HT1080 (cell line): Measurements from ENCODE around the gene CAB39. TPM values are rescaled to one million over a fixed set of nuclear protein-coding genes. Genes with fewer than 3 reads are reported as not detected.

Experiments used
- DNase-seq: peaks from one replicate; pipeline ENCODE4 v3.0.0-alpha.2; 2015; ENCODE audit warnings: low read depth
- small RNA-seq: library from RNA; depleted of rRNA; stranded (forward); fragments of <200 nt; gene quantifications from one replicate; pipeline ENCODE3, GENCODE V24; 2014
- total RNA-seq: library from RNA; depleted of rRNA; stranded (reverse); fragments of >200 nt; shearing (Covaris generic); gene quantifications from 2 replicates; pipeline ENCODE4 v1.2.3, GENCODE V29; 2014; rRNA removed

CAB39 gene
- total RNA-seq, 1 experiment from 2014 or later, result 49.1 TPM

DNA sequence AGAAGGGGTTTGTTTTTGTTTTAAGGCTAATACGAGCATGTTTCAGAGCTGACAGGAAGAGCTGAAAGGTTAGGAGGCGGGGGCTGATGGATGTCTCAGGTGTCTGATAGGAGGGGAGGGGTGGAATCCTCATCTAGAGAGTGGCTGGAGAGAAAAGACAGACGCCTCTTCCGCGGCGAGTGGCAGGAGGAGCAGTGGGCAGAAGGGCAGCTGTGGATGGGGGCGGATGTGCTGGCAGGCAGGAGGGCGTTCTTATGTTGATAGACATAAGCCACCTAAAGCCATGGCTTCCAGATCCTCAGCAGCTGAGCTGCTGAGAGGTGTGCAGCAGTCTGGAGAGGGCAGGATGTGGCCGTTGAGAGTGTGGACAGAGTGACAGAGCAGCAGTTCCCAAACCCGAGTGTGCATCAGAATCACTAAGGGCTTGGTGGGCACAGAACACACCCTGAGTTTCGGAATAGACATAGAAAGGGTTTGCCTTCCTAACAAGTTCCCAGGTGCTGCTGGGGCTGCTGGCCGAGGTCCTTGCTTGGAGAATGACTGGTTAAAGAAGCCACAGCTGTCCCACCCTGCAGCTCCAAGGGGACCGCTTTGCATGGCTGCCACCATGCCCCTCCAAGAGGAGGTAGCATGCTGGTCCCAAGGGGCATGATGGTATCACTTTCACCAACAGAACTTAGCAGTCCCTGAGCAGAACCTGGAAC is 149.1 kb downstream of the CAB39 start:
- DNase-seq, result peak; percentile 11

DNA sequence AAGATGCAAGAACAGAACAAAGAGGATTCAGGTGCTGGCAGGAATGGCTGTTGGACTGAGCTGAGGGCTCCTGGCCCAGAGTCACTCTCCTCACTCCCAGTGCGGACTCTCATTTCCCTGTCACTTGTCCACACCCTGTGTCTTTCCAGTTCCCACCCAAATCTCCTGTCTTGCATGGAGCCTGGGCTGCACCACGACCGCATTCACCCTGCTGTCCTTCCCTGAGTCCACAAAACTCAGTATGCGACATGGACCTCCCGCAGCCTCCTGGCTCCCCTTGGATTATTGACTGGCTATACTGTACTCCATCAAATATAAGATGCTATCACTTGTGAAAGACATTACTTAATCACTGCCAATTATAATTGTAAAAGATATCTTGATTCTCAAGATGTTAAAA is 149.7 kb downstream of the CAB39 start:
- DNase-seq, result no peak

DNA sequence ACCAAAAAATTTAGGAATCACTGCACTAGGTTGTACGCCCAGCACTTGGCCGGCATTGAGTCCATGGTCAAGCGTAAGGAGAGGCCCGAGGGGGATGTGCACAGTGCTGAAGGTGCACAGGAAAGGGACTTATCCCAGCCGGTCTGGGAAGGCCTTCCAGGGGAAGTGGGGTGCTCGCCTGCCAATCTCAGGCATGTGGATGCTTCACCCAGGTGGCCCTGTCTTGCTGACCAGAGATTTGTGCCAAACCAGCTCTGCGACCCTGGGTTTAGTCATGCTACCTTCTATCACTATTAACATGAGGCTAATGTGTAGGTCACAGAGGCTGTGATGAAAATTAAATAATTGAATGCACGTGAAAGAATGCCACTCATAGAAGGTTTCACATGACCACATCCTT is 150.4 kb downstream of the CAB39 start:
- no peak for DNase-seq

DNA sequence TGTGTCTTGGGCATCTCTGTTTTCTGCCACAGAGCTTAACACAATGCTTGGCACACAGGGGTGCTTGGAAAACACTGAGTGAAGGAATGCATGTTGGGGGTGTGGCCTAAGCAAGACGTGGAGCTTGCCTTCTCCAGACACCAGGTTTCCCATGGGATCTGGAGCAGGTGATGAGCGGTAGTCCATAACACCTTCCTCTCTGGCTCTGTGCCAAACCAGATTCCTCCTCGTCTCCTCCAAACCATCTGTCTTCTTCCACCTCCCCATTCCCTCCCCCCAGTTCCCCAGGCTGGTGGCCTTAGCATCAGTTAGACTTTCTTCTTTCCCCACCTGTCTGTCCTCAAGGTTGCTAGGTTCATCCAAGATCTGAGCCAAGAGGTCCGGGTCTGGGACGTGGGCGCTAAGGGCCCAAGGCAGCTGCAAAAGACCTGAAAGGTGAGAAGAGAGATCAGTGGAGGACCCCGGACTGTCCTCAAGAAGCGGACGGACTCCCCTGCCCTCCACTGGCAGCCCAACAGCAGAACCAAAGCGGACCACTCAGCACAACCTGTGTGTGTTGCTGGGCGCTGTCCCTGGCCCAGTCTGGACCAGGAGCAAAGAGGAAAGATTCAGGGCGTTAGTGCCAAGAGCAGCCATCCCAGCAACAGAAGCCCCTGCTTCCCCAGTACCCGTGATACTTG is 150.9 kb downstream of the CAB39 start:
- DNase-seq, result no peak

DNA sequence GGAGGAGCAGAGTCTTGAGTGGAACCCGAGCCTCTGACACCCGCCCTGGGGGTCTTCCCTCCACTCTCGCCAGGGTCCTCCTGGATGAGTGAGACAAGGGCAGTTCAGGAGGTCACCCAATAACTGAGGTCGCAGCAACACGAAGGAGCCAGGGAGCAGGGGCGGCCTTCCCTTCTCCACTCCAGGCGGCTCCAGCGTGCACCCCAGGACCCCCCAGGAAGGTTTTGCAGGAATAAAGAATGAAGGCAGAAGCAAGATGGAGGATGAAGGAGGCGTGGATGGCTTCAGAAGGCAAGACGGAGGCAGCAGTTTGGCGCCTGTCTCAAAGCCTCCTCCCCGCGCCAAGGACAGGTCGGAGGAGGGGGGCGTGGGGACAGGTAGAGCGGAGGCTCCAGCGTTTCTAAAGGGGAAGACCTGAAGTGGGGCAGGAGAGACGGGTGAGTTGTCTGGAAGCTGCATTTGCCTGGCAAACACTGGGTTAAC is 151.5 kb downstream of the CAB39 start:
- DNase-seq, result no peak

DNA sequence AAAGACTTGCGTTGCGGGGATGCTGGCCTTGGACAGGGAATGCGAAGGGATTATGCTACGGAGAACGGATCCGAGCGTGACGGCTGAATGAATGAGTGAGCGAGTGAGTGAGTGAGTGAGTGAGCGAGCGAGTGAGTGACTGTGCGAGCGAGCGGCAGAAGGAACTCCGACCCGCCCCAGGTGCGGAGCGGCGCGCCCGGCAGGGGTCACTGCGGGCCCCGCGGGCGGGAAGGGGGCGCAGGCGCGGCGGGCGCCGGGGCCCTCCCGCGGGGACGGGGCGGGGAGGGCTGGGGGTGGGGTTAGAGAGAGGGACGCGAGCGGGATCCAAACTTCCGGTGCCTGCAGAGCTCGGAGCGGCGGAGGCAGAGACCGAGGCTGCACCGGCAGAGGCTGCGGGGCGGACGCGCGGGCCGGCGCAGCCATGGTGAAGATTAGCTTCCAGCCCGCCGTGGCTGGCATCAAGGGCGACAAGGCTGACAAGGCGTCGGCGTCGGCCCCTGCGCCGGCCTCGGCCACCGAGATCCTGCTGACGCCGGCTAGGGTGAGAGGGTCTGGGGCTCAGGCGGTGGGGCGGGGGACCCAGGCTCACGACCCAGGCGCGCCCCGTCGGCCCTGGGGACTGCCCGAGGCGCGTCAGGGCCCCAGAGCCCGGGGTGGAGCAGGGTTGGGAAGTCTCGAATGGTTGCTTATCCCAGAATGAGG is 152.1 kb downstream of the CAB39 start, which contains the start of gene ITM2C:
ITM2C (plus strand) TSS at position 338 of the 702 bp plus-strand sequence; CDS start at position 422, 84 bp downstream.
- peak; percentile 35 for DNase-seq

DNA sequence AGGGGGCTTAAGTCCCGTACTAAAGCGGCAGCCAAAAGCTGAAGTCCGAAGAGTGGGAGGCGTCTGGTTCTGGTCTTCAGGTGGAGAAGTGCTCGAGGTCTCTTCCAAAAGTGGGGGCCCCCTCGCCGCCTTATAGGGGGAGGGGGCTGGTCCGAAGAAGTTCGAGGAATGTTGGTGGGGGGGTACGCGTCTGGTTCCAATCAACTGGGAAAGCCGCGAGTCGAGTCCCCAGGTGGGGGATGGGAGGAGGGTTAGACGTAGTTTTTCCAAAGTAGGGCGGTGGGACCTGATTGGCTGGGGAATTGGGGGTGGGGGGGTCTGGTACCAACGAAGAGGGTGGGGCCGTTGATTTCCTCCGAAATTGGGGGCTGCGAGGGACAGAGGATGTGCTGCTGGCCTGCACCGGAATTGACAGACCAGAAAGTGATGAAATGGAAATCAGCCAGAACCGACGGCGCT is 152.7 kb downstream of the CAB39 start:
- DNase-seq, result no peak

DNA sequence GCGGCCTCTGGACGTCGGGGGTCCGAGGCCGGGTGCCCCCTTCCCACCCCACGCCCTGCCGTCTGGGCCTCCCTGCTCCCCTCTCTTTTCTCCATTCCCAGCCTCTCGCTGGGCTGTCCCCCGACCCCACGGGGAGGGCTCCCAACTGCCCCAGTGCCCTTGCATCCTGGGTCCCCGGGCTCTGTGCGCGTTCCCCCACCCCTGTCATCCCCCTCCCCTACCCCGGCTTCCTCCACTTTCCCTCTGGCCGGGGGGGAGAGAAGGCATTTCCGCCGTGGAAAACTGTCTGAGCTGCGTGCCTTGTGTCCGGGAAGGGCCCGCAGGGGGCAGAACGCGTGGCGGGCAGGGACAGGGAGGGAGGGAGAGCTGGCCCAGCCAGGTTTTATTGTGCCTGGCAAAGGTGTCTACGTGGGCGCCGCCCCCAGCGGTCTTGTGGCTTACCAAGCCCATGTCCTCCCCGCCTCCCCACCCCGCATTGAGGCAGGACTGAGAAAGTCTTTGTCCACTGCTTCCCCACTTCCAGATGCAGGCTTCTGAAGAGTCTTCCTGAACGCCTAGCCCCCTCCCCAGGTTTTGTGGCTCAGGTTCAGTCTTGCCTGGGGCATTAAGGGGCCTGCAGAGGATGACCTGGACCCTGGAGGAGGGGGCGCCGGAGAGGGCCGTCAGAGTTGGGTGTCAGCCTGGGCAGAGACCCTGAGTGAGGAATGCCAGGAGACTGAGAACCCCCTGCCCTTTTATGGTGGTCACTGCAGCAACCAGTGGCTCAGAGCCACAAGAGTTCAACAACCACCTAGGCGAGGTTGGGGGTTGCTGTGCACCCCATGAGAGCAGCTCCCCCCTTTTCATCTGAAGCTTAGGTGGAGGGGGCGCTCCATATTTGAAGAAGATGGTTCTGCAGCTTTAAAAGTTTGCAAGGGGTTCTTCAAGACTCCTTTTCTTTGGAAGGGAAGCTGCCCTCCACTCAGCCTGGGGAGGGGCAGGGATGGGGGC is 153.4 kb downstream of the CAB39 start:
- no peak for DNase-seq

DNA sequence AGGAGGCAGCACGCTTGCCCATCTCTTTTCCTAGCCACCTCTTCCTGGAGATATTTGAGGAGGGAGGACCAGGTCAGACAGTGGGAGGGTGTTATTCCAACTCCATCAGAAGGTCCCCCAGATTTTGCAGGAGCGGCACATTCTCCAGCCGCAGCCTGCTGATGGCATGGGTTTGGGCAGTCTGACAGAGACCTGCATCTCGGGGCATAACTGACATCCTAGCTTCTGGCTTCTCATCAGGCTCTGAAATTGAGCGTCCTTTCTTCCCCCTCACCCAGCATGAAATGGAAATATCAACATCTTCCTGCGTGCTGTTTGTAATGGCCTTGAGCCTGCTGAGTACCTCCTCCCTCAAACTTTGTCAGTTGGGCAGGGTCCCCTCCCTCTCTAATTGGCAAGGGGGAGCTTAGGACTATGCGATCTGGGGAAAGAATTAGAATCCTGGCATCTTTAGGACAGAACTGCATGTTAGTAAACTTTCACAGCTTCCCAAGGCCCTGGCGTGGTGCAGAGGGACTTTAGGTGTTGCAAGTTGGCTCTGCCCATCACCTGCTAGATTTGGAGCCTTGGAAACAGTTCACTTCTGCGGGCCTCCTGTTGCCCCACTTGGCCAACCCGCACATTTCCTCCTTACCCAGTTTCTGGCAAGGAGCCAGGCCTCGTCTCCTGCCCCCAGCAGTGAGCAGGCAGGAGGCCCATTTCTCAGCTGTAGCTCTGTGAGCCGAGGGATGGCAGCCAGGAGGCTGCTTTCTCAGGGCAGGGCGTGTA is 154.3 kb downstream of the CAB39 start:
- DNase-seq, result peak; percentile 38

DNA sequence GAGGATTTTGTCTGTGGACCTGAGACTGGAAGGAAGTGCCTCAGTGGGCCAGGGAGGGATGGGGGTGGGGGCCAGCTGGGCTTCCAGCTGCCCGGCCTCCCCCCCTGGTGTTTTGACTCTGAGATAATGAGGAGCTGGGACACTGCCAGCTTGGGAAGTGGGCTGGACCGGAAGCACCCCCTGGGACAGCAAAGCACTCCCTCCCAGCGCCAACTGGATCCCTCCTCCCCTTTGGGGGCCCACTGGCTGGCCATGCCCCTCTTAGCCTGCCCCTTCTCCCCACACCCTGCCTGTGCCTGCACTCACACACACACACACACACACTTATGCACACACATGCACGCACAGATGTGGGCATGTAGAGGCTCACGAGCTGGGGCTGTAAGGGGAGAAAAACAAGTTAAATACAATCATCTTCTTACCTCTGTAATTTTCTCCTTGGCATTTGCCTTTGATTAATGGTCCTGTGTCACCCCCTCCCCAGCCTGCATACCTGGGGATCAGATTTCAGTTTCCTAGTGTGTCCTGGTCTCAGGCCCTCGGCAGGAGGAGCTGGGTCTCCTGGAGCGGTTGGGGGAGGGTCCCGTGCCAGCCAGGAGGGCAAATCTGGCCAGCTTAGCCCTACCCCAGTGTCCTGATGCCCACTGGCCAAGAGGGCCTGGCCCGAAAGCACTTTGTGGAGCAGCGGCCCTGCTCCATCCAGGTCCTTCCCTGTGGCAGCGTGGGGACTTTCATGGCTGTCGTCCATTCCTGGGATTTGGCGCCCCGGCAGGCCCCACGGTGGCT is 155.7 kb downstream of the CAB39 start:
- DNase-seq, result no peak

DNA sequence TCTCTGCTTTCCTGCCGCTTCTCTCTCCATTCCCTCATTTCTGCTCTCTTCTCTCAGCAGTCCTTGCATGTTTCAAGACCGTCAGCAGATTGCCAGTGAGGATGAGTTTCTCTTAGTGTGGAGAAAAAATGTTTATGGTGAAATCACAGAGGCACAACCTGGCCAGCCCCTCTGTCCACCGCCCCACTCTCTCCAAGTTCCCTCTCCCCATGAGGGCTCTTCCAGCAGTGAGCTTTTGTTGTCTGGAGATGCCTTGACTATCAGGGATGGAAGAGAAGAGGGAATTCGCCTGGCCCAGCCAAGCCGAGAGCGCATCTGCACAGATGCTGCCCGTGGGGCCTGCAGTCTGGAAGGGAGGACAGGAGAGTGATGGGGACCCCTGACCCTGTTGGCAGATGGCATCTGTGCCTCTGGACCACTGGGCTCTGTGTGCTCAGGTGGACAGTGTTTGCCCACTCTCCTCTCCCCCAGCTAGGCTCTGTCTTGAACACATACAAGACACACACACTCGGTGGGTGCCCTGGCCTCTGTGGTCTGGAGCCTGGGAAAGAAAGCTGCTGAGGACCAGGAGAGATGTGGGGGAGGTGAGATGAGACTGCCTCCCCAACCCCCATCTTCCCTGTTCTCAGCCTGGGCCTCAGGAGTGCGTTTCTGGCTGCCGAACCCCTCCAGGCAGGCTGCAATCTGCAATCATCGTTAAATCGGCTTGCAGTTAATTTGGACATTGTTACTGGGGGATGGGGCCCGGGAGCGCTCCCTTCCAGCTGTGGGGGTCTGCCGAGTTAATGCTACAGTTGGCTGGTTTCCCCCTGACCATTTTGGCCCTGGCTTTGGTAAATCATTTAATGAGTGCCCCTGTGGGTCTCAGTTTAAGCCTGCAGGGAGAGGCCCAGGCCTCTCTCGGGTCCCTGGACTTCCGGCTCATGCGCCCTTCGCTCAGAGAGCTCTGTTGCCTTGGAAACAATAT is 156.6 kb downstream of the CAB39 start:
- DNase-seq, result no peak

DNA sequence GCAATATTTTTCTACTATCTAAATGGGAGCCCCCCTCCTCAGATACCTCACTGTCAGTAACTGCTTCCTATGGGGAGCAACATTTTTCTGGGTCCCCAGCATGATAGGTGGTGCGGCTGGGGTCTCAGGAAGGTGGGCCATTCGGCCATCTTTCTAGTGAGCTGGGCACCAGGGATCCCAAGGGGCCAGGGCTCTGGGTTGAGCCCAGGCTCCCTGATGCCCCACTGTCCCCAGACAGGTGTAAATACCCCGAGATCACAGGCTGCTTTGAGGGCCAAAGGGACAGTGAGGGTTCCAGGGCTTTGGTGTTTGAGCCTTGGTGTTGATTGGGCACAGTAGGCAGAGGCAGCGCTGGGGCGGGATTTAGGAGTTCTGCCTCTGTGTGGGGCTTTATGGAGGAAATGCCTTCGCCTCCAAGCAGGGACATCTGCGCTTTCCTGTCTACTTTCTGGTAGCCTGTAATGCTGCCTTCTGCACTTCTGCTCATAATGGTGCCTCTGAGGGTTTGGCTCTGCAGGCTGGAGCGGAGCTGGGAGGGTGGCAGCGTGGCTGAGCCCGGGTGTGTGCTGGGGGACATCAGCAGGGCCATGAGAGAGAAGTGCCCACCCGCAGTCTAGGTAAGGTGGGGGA is 157.4 kb downstream of the CAB39 start:
- no peak for DNase-seq

Small RNAs within 50 kb of the gene (small RNA-seq; reads per million reads assigned to genes)
- gene BANF1P3 (not detected), gene RNU6-268P (not detected)

Other genes with a start within 250 kb of the CAB39 start
- gene ITM2C, start 152.1 kb downstream of the CAB39 start, total RNA-seq, result 32.6 and 39.4 TPM in 2 replicates
- gene GPR55, start 212.4 kb downstream of the CAB39 start, total RNA-seq, result 0.05 and 0.20 TPM in 2 replicates